HCT116 (cell line): ENCODE results near the gene GPR4. TPM values are rescaled to one million over a fixed set of nuclear protein-coding genes. Genes with fewer than 3 reads are reported as not detected.

Experiments
- ATAC-seq: fragments of 200-7000 bp; cut with Tn5 transposase; 2 replicates; pipeline ENCODE4 v1.9.1; 2020; ENCODE audit warnings: mild to moderate bottlenecking, moderate library complexity
- BruUV-seq: library from RNA; stranded (reverse); fragments of 400-500 nt; replicated peaks from 2 replicates; lab custom pipeline; 2021; lab: Mats Ljungman, UMichigan
- CTCF ChIA-PET: fragments of 300-600 bp; sonication (Branson Sonifier 250); formaldehyde crosslinking; loops from one replicate; lab custom pipeline; 2021; ENCODE audit warnings: antibody characterized with exemption; lab: Charles Lee
- POLR2A ChIA-PET: fragments of 300-600, 350-600 bp; sonication (Branson Sonifier 250); formaldehyde crosslinking; loops from one replicate; lab custom pipeline; 2021; ENCODE audit warnings: antibody characterized with exemption; lab: Charles Lee
- RAD21 ChIA-PET, 2 experiments: fragments of 300-600 bp; sonication (Branson Sonifier 250); formaldehyde crosslinking; loops; one replicate each; lab custom pipeline; 2023; ENCODE audit warnings: low total read pairs in 2 of 2; ENCODE audit not compliant: uncharacterized antibody in 2 of 2, unreplicated experiment in 2 of 2, low non-redundant PET in 1 of 2; lab: Charles Lee
- DNase-seq: peaks from one replicate; pipeline ENCODE4 v3.0.0-alpha.2; 2010; ENCODE audit warnings: low read depth, low spot score
- H2AFZ ChIP-seq: fragments of 200-600 bp; shearing (Covaris generic), sonication (generic); 2 replicates; pipeline ENCODE4 v1.6.1; 2017; ENCODE audit warnings: low read depth, mixed run types, mixed read lengths, antibody characterized with exemption, low read length; ENCODE audit not compliant: poor library complexity, severe bottlenecking
- H3K27ac ChIP-seq: 2 replicates; pipeline ENCODE4 v1.5.1; 2012; ENCODE audit warnings: low read depth, low read length
- H3K27me3 ChIP-seq: fragments of 200-600 bp; sonication (generic); 2 replicates; pipeline ENCODE4 v1.6.1; 2016; ENCODE audit warnings: mixed run types, low read length, mixed read lengths; ENCODE audit not compliant: insufficient read depth
- H3K36me3 ChIP-seq, 2 experiments: fragments of 200-500 bp in 1 of 2; fragments of 200-600 bp in 1 of 2; sonication (Bioruptor generic) in 1 of 2; sonication (generic) in 1 of 2; 2 replicates each; pipeline versions ENCODE4 v1.5.1 to v1.6.1; 2014 to 2016; ENCODE audit warnings: low read length in 2 of 2, inconsistent platforms in 1 of 2, mixed read lengths in 1 of 2, mixed run types in 1 of 2; ENCODE audit not compliant: insufficient read depth in 2 of 2, control insufficient read depth in 1 of 2
- H3K4me1 ChIP-seq, 2 experiments: fragments of 200-600 bp in 1 of 2; sonication (generic) in 1 of 2; 2 replicates each; pipeline versions ENCODE4 v1.5.1 to v1.6.1; 2012 to 2017; ENCODE audit warnings: low read length in 2 of 2, inconsistent platforms in 1 of 2, mild to moderate bottlenecking in 1 of 2, mixed read lengths in 1 of 2, mixed run types in 1 of 2, moderate library complexity in 1 of 2; ENCODE audit not compliant: insufficient read depth in 2 of 2, control insufficient read depth in 1 of 2
- H3K4me2 ChIP-seq: fragments of 200-600 bp; sonication (generic); 2 replicates; pipeline ENCODE4 v1.6.1; 2017; ENCODE audit warnings: mixed run types, low read length, mixed read lengths
- H3K4me3 ChIP-seq, 2 experiments: fragments of 200-600 bp in 1 of 2; sonication (generic) in 1 of 2; replicated peaks in 1 of 2; 2 replicates each; pipeline ENCODE4 v1.5.1; 2011 to 2016; ENCODE audit warnings: low read length in 2 of 2, control low read depth in 1 of 2, low read depth in 1 of 2, mild to moderate bottlenecking in 1 of 2, mixed read lengths in 1 of 2, mixed run types in 1 of 2
- H3K79me2 ChIP-seq: fragments of 200-600 bp; sonication (generic); 2 replicates; pipeline ENCODE4 v1.6.1; 2017; ENCODE audit warnings: mild to moderate bottlenecking, mixed run types, low read length, moderate library complexity, mixed read lengths; ENCODE audit not compliant: insufficient read depth
- H3K9ac ChIP-seq: fragments of 200-600 bp; sonication (generic); 2 replicates; pipeline ENCODE4 v1.6.1; 2016; ENCODE audit warnings: low read length, mixed read lengths
- H3K9me2 ChIP-seq: fragments of 200-600 bp; sonication (generic), shearing (Covaris generic); 2 replicates; pipeline ENCODE4 v1.6.1; 2017; ENCODE audit warnings: mixed run types, mild to moderate bottlenecking, moderate library complexity; ENCODE audit not compliant: insufficient read depth
- H3K9me3 ChIP-seq, 2 experiments: fragments of 200-500 bp in 1 of 2; fragments of 200-600 bp in 1 of 2; sonication (Bioruptor generic) in 1 of 2; sonication (generic) in 1 of 2; 2 replicates each; pipeline ENCODE4 v1.6.1; 2014 to 2017; ENCODE audit warnings: low read length in 2 of 2, mixed read lengths in 2 of 2, inconsistent platforms in 1 of 2, low read depth in 1 of 2, mild to moderate bottlenecking in 1 of 2, mixed run types in 1 of 2, moderate library complexity in 1 of 2; ENCODE audit not compliant: control insufficient read depth in 1 of 2, insufficient read depth in 1 of 2
- H4K20me1 ChIP-seq: fragments of 200-600 bp; sonication (generic), shearing (Covaris generic); 2 replicates; pipeline ENCODE4 v1.6.1; 2017; ENCODE audit warnings: mixed run types, mild to moderate bottlenecking, moderate library complexity; ENCODE audit not compliant: insufficient read depth
- ATF3 ChIP-seq: IDR thresholded peaks from 2 replicates; pipeline ENCODE4 v1.6.1; 2012
- CBX3 ChIP-seq: IDR thresholded peaks from 2 replicates; pipeline ENCODE4 v1.6.1; 2012; ENCODE audit warnings: low read depth
- EGR1 ChIP-seq: IDR thresholded peaks from 2 replicates; pipeline ENCODE4 v1.6.1; 2012; ENCODE audit warnings: low read depth
- ELF1 ChIP-seq: IDR thresholded peaks from 2 replicates; pipeline ENCODE4 v1.6.1; 2012; ENCODE audit warnings: low read depth, borderline replicate concordance
- EZH2phosphoT487 ChIP-seq: fragments of 200-600 bp; IDR thresholded peaks from 2 replicates; pipeline ENCODE4 v1.6.1; 2018; ENCODE audit warnings: antibody characterized with exemption, borderline replicate concordance
- FOSL1 ChIP-seq: IDR thresholded peaks from 2 replicates; pipeline ENCODE4 v1.6.1; 2012; ENCODE audit warnings: low read depth
- JUND ChIP-seq: IDR thresholded peaks from 2 replicates; pipeline ENCODE4 v1.6.1; 2012
- MAX ChIP-seq: IDR thresholded peaks from 2 replicates; pipeline ENCODE4 v1.6.1; 2012
- POLR2A ChIP-seq: IDR thresholded peaks from 2 replicates; pipeline ENCODE4 v1.7.0; 2011; ENCODE audit warnings: borderline replicate concordance; ENCODE audit not compliant: insufficient read depth, insufficient read length; ENCODE audit errors: extremely low read depth
- RAD21 ChIP-seq: IDR thresholded peaks from 2 replicates; pipeline ENCODE4 v1.6.1; 2012; ENCODE audit warnings: low read depth, mild to moderate bottlenecking
- SP1 ChIP-seq: IDR thresholded peaks from 2 replicates; pipeline ENCODE4 v1.6.1; 2012; ENCODE audit warnings: low read depth
- TCF7L2 ChIP-seq: IDR thresholded peaks from 2 replicates; pipeline ENCODE4 v1.7.0; 2011; ENCODE audit warnings: borderline replicate concordance, inconsistent platforms; ENCODE audit not compliant: insufficient read depth, insufficient read length; ENCODE audit errors: extremely low read depth
- YY1 ChIP-seq: IDR thresholded peaks from 2 replicates; pipeline ENCODE4 v1.6.1; 2011; ENCODE audit warnings: low read length, low read depth, moderate library complexity, mild to moderate bottlenecking; ENCODE audit not compliant: insufficient replicate concordance; ENCODE audit errors: extremely low read depth
- ZBTB33 ChIP-seq: IDR thresholded peaks from 2 replicates; pipeline ENCODE4 v1.6.1; 2011; ENCODE audit warnings: mild to moderate bottlenecking, low read length, moderate library complexity; ENCODE audit not compliant: insufficient replicate concordance; ENCODE audit errors: extremely low read depth
- ZFX ChIP-seq: fragments of 450-650 bp; IDR thresholded peaks from 2 replicates; pipeline ENCODE4 v1.6.1; 2017
- intact Hi-C: fragments of 100-400 bp; cut with micrococcal nuclease; formaldehyde crosslinking; loops from 2 replicates; pipeline ENCODE4 v1.10.0; 2022
- total RNA-seq: library from RNA; stranded (reverse); gene quantifications from one replicate; pipeline ENCODE4 v1.2.1, GENCODE V29; 2021; ENCODE audit not compliant: unreplicated experiment

GPR4 gene
- total RNA-seq, 1 experiment from 2014 or later = 0.10 TPM

GRCh38 chr19:45560038-45560437 is 42.0 kb downstream of the GPR4 start:
- Histone ChIP-seq H2AFZ (no peak overlapping the region), H3K27me3 (no peaks in the 10 kb centered on the region), H3K36me3 (no peaks in the 10 kb centered on the region), H4K20me1 (no peaks in the 10 kb centered on the region), H3K4me2 (no peak overlapping the region), H3K4me3 (no peak overlapping the region), H3K9me3 (no peaks in the 10 kb centered on the region), H3K9me2 (no peaks in the 10 kb centered on the region), H3K9ac (no peak overlapping the region), H3K27ac (no peak overlapping the region; the same call in 1 of the 2 replicates), H3K4me1 (peaks cover 6 to 12% of the 10 kb centered on the region in 2 experiments), H3K79me2 (peaks cover 11% of the 10 kb centered on the region)
- ChIA-PET CTCF (no interaction called here), POLR2A (no interaction called here), RAD21 (no interaction called here)
- no TSS peak for BruUV-seq
- intact Hi-C loops = no loop called here
- ATAC-seq (no peak), DNase-seq (no peak)
- no peak for TF ChIP-seq ATF3
- no peak for TF ChIP-seq RAD21
- TF ChIP-seq ZBTB33 = no peak
- no peak for TF ChIP-seq JUND
- no peak for TF ChIP-seq EGR1
- TF ChIP-seq YY1 = no peak
- no peak for TF ChIP-seq ELF1
- no peak for TF ChIP-seq POLR2A
- TF ChIP-seq SP1 = no peak
- no peak for TF ChIP-seq FOSL1
- TF ChIP-seq ZFX = no peak
- TF ChIP-seq TCF7L2 = no peak
- no peak for TF ChIP-seq MAX
- TF ChIP-seq EZH2phosphoT487 = no peak
- TF ChIP-seq CBX3 = no peak
